Measurements from ENCODE around the gene ATAT1. TPM values are rescaled to one million over a fixed set of nuclear protein-coding genes. Genes with fewer than 3 reads are reported as not detected.

ATAT1 gene
- total and polyA plus RNA-seq, 9 of the 15 experiments (the other 6 are each of a cell fraction or from before 2014, with no cell fraction given), result 0.65 to 5.8 (median 1.6) TPM

DNA sequence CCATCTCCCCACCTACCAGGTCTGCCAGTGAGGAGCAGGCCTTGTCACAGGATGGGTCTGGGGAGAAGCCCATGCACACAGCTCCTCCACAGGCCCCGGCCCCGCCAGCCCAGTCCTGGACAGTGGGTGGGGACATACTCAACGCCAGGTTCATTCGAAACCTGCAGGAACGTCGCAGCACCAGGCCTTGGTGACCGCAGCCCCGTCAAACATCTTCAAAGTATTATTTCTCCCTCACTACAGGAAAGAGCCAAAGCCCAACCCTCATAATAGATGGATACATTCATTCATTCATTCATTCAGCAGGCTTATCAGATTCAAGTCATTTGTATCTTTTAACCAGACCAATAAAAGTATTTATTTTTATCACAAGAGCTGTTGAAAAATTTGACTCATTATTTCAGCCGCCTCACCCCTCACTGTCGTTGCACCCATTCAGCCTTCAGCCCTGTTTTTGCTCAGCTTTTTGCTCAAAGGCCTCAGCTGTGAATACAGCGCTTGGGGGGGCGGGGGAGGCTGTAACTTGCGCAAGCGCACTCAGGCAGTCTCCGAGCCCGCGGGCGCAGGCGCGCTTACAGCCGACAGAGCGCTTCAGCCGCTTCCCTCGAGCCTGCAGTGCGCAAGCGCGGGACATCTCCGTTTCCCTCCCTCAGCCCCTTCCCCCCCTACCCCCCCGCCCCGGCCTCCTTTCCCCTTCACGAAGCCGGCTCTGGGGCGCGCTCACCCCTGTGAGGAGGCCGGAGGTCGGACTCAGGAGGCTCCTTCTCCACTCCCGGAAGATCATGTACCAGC is 20.0 kb downstream of the ATAT1 start, which contains the start of gene C6orf136 (continued):
- TF ChIP-seq MGA (IDR thresholded peaks at IDR 0.05) (peak; percentile 20; the same call in 1 of the 2 replicates), NRF1 (conservative IDR thresholded peaks at IDR 0.05 in 1 of 2, IDR thresholded peaks at IDR 0.05 in 1 of 2) (peak; percentile 96 to 97), POLR2AphosphoS5 (IDR thresholded peaks at IDR 0.05; ENCODE audit: control insufficient read depth, insufficient read depth, low read depth, low read length) (peak; percentile 70), TRIM25 (IDR thresholded peaks at IDR 0.05; ENCODE audit: borderline replicate concordance) (no peak), PCBP1 (IDR thresholded peaks at IDR 0.05; ENCODE audit: low read depth, low read length, poor library complexity, severe bottlenecking) (peak; percentile 82), LCOR (CRISPR knock-in tag; IDR thresholded peaks at IDR 0.05) (peak; percentile 54; the same call in 1 of the 2 replicates), TBL1XR1 (IDR thresholded peaks at IDR 0.05; ENCODE audit: low read length in 2 of 2) (peak in 1 of 2 experiments; percentile 10; a peak in 1 of 4 replicates)
- TF ChIP-seq, protein P1, sequence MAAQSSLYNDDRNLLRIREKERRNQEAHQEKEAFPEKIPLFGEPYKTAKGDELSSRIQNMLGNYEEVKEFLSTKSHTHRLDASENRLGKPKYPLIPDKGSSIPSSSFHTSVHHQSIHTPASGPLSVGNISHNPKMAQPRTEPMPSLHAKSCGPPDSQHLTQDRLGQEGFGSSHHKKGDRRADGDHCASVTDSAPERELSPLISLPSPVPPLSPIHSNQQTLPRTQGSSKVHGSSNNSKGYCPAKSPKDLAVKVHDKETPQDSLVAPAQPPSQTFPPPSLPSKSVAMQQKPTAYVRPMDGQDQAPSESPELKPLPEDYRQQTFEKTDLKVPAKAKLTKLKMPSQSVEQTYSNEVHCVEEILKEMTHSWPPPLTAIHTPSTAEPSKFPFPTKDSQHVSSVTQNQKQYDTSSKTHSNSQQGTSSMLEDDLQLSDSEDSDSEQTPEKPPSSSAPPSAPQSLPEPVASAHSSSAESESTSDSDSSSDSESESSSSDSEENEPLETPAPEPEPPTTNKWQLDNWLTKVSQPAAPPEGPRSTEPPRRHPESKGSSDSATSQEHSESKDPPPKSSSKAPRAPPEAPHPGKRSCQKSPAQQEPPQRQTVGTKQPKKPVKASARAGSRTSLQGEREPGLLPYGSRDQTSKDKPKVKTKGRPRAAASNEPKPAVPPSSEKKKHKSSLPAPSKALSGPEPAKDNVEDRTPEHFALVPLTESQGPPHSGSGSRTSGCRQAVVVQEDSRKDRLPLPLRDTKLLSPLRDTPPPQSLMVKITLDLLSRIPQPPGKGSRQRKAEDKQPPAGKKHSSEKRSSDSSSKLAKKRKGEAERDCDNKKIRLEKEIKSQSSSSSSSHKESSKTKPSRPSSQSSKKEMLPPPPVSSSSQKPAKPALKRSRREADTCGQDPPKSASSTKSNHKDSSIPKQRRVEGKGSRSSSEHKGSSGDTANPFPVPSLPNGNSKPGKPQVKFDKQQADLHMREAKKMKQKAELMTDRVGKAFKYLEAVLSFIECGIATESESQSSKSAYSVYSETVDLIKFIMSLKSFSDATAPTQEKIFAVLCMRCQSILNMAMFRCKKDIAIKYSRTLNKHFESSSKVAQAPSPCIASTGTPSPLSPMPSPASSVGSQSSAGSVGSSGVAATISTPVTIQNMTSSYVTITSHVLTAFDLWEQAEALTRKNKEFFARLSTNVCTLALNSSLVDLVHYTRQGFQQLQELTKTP (IDR thresholded peaks at IDR 0.05; ENCODE audit: low read depth in 1 of 2, partially characterized antibody in 2 of 2), result no peak

Data from K562 (cell line).